ENCODE data around the gene PRELID3B.

DNA sequence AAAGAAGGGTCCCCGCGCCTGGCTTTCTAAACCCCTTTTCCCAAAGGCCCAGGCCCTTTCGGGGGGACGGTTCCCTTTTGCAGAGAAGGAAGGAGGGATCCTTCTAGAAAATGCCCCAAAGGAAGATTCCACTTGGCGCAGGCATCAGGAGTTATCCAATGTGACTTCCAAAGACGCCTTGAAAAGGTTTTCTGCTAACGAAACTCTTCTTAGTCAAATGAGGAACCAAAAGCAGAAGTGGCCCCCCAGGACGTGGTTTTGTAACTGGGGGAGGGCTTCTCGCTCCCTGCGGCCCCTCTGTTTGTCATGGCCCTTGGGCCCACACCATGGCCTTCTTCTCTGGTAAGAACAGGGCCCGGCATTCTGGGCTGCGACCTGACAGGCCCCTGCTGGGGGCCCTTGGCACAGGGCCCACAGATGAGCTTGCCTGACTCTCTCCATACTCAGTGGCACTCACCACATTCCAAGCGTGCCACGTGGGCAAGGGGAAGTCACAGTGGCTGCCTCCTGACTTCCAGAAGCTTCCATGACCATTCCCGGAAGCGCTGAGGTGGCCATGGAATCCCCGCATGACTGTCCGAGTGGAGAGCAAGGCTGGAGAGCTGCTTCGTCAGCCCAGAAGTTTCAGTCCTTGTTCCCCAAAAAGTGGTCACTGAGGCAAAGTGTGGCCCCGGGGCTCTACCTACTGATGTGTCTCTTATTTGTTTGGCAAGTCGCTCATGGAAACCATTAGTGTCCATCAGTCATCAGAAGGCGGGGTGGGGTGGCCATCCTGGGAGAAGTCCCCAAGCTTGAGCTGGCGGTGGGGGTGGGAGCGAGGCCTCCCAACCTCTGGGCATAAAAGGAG, 34.7 kb downstream of the PRELID3B start:
- TF ChIP-seq, protein P1, sequence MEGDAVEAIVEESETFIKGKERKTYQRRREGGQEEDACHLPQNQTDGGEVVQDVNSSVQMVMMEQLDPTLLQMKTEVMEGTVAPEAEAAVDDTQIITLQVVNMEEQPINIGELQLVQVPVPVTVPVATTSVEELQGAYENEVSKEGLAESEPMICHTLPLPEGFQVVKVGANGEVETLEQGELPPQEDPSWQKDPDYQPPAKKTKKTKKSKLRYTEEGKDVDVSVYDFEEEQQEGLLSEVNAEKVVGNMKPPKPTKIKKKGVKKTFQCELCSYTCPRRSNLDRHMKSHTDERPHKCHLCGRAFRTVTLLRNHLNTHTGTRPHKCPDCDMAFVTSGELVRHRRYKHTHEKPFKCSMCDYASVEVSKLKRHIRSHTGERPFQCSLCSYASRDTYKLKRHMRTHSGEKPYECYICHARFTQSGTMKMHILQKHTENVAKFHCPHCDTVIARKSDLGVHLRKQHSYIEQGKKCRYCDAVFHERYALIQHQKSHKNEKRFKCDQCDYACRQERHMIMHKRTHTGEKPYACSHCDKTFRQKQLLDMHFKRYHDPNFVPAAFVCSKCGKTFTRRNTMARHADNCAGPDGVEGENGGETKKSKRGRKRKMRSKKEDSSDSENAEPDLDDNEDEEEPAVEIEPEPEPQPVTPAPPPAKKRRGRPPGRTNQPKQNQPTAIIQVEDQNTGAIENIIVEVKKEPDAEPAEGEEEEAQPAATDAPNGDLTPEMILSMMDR (IDR thresholded peaks at IDR 0.05): no peak
- TF ChIP-seq POLR2A (IDR thresholded peaks at IDR 0.05): no peak
- TF ChIP-seq POLR2AphosphoS5 (IDR thresholded peaks at IDR 0.05): no peak
- no peak for TF ChIP-seq EP300 (IDR thresholded peaks at IDR 0.05)

Data from suprapubic skin (tissue), 4 donors.